HEK293T (cell line): ENCODE measurements around the gene HEG1.

Experiments used
- FOXM1 ChIP-seq: fragments of 450-650 bp; IDR thresholded peaks from 2 replicates; pipeline ENCODE4 v1.6.1; 2017; ENCODE audit warnings: mild to moderate bottlenecking, borderline replicate concordance
- SP1 ChIP-seq: fragments of 450-650 bp; IDR thresholded peaks from 2 replicates; pipeline ENCODE4 v1.6.1; 2017

DNA sequence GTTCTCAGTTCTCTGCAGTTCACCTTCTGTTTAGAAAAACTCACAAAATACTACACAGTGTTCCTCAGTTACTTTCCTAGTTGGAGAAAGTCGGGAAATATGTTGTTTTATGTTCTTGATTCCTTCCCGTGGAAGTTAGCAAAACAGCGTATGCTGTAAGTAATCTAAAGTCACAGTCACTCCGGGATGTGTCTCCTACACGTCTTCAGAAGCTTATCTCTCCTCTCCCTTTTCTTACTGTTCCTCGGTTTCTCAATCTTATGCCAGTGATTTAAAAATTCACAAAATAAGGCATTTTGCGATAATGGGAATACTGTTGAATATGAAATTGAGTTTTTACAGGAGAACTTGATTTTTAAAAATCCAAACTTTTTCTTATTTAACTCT lies 1.7 kb downstream of the HEG1 start:
- TF ChIP-seq FOXM1 (no peak), SP1 (no peak)
